ENCODE results near the gene CPNE8. TPM values are rescaled to one million over a fixed set of nuclear protein-coding genes. Genes with fewer than 3 reads are reported as not detected.
"Not testable (repeated sequence)": the region's sequence is repeated elsewhere in the genome, so short reads cannot be mapped to it uniquely, and the experiment has no call there.

The CPNE8 gene
- total RNA-seq, 2 experiments from 2014 or later, result 2.4 to 3.9 TPM

GRCh38 chr12:38775457-38775856 lies 129.9 kb downstream of the CPNE8 start:
- Mint-ChIP-seq H3K4me1 (peaks cover 2% of the 10 kb centered on the region), H3K9me3 (ENCODE audit: low read depth) (peaks cover 5% of the 10 kb centered on the region), H3K27ac (no peak overlapping the region), H3K4me3 (no peak overlapping the region), H3K27me3 (no peaks in the 10 kb centered on the region), H3K36me3 (peaks cover 2% of the 10 kb centered on the region)
- CTCF ChIA-PET, result no interaction called here
- DNase-seq, result no peak
- ATAC-seq, result no peak

GRCh38 chr12:38772437-38772836 lies 133.0 kb downstream of the CPNE8 start:
- H3K4me3 Mint-ChIP-seq, result no peak overlapping the region
- H3K4me1 Mint-ChIP-seq, result peaks cover 2% of the 10 kb centered on the region
- no peak for ATAC-seq
- H3K36me3 Mint-ChIP-seq, result peaks cover 2% of the 10 kb centered on the region
- no peak overlapping the region for H3K27ac Mint-ChIP-seq
- no peaks in the 10 kb centered on the region for H3K9me3 Mint-ChIP-seq (ENCODE audit: low read depth)
- H3K27me3 Mint-ChIP-seq, result no peaks in the 10 kb centered on the region
- DNase-seq, result no peak
- CTCF ChIA-PET, result no interaction called here

GRCh38 chr12:38771871-38772270 lies 133.5 kb downstream of the CPNE8 start:
- no peaks in the 10 kb centered on the region for H3K9me3 Mint-ChIP-seq (ENCODE audit: low read depth)
- peaks cover 2% of the 10 kb centered on the region for H3K4me1 Mint-ChIP-seq
- H3K27ac Mint-ChIP-seq, result peak overlapping the region; percentile 18
- H3K4me3 Mint-ChIP-seq, result peak overlapping the region; percentile 22
- DNase-seq, result no peak
- ATAC-seq, result peak; percentile 55
- H3K36me3 Mint-ChIP-seq, result peaks cover 2% of the 10 kb centered on the region
- CTCF ChIA-PET, result no interaction called here
- no peaks in the 10 kb centered on the region for H3K27me3 Mint-ChIP-seq

- Mint-ChIP-seq H3K27me3 (no peaks in the 10 kb centered on the region), H3K4me3 (no peak overlapping the region), H3K36me3 (peaks cover 3% of the 10 kb centered on the region), H3K27ac (no peak overlapping the region), H3K4me1 (no peaks in the 10 kb centered on the region), H3K9me3 (ENCODE audit: low read depth) (peaks cover 13% of the 10 kb centered on the region)
- DNase-seq (no peak), ATAC-seq (no peak)
- CTCF ChIA-PET, result no interaction called here
These were observed 143.6 kb downstream of the CPNE8 start for GRCh38 chr12:38761636-38762342.

GRCh38 chr12:38761111-38761510 lies 144.3 kb downstream of the CPNE8 start:
- Mint-ChIP-seq H3K4me1 (no peaks in the 10 kb centered on the region), H3K36me3 (peaks cover 3% of the 10 kb centered on the region), H3K4me3 (no peak overlapping the region), H3K27ac (no peak overlapping the region), H3K27me3 (no peaks in the 10 kb centered on the region), H3K9me3 (ENCODE audit: low read depth) (peaks cover 13% of the 10 kb centered on the region)
- CTCF ChIA-PET, result no interaction called here
- ATAC-seq, result no peak
- DNase-seq, result no peak

GRCh38 chr12:38759621-38760020 lies 145.8 kb downstream of the CPNE8 start:
- CTCF ChIA-PET, result no interaction called here
- Mint-ChIP-seq H3K27ac (no peak overlapping the region), H3K27me3 (no peaks in the 10 kb centered on the region), H3K4me1 (no peaks in the 10 kb centered on the region), H3K4me3 (no peak overlapping the region), H3K36me3 (peaks cover 3% of the 10 kb centered on the region), H3K9me3 (ENCODE audit: low read depth) (peaks cover 13% of the 10 kb centered on the region)
- no peak for DNase-seq
- no peak for ATAC-seq

GRCh38 chr12:38746744-38747143 lies 158.6 kb downstream of the CPNE8 start:
- ATAC-seq (no peak), DNase-seq (no peak)
- peaks cover 9% of the 10 kb centered on the region for H3K9me3 Mint-ChIP-seq (ENCODE audit: low read depth)
- no peaks in the 10 kb centered on the region for H3K27me3 Mint-ChIP-seq
- CTCF ChIA-PET, result no interaction called here
- no peak overlapping the region for H3K27ac Mint-ChIP-seq
- peaks cover 2% of the 10 kb centered on the region for H3K36me3 Mint-ChIP-seq
- no peak overlapping the region for H3K4me3 Mint-ChIP-seq
- H3K4me1 Mint-ChIP-seq, result no peaks in the 10 kb centered on the region

- Mint-ChIP-seq H3K9me3 (ENCODE audit: low read depth) (peaks cover 7% of the 10 kb centered on the region), H3K4me3 (no peak overlapping the region), H3K27me3 (no peaks in the 10 kb centered on the region), H3K4me1 (no peaks in the 10 kb centered on the region), H3K27ac (no peak overlapping the region), H3K36me3 (peaks cover 2% of the 10 kb centered on the region)
- DNase-seq, result no peak
- CTCF ChIA-PET, result no interaction called here
- ATAC-seq, result no peak
These were observed 159.8 kb downstream of the CPNE8 start for GRCh38 chr12:38745601-38746000.

- no peaks in the 10 kb centered on the region for H3K4me1 Mint-ChIP-seq
- peaks cover 1% of the 10 kb centered on the region for H3K9me3 Mint-ChIP-seq (ENCODE audit: low read depth)
- H3K36me3 Mint-ChIP-seq, result peaks cover under 1% of the 10 kb centered on the region
- H3K27me3 Mint-ChIP-seq, result no peaks in the 10 kb centered on the region
- DNase-seq, result no peak
- no peak for ATAC-seq
- CTCF ChIA-PET, result no interaction called here
- no peak overlapping the region for H3K27ac Mint-ChIP-seq
- no peak overlapping the region for H3K4me3 Mint-ChIP-seq
These were observed 161.3 kb downstream of the CPNE8 start for GRCh38 chr12:38744041-38744440.

- H3K4me1 Mint-ChIP-seq; ATAC-seq; H3K4me3 Mint-ChIP-seq; H3K9me3 Mint-ChIP-seq (ENCODE audit: low read depth); DNase-seq; H3K27me3 Mint-ChIP-seq; CTCF ChIA-PET; H3K27ac Mint-ChIP-seq; H3K36me3 Mint-ChIP-seq: not testable (repeated sequence)
These were observed 162.9 kb downstream of the CPNE8 start for GRCh38 chr12:38742496-38742895.

GRCh38 chr12:38736821-38737220 lies 168.6 kb downstream of the CPNE8 start:
- CTCF ChIA-PET, result no interaction called here
- Mint-ChIP-seq H3K4me3 (no peak overlapping the region), H3K9me3 (ENCODE audit: low read depth) (no peaks in the 10 kb centered on the region), H3K27ac (no peak overlapping the region), H3K36me3 (no peaks in the 10 kb centered on the region), H3K27me3 (no peaks in the 10 kb centered on the region), H3K4me1 (no peaks in the 10 kb centered on the region)
- ATAC-seq (no peak), DNase-seq (no peak)

- H3K9me3 Mint-ChIP-seq (ENCODE audit: low read depth), result no peaks in the 10 kb centered on the region
- H3K27me3 Mint-ChIP-seq, result no peaks in the 10 kb centered on the region
- H3K4me3 Mint-ChIP-seq, result no peak overlapping the region
These were observed 172.6 kb downstream of the CPNE8 start for GRCh38 chr12:38732761-38733160.

GRCh38 chr12:38728894-38729293 lies 176.5 kb downstream of the CPNE8 start:
- H3K36me3 Mint-ChIP-seq, result no peaks in the 10 kb centered on the region
- H3K4me1 Mint-ChIP-seq, result no peaks in the 10 kb centered on the region
- no peak overlapping the region for H3K4me3 Mint-ChIP-seq
- CTCF ChIA-PET, result interaction anchor here (0.6 kb wide), 1 partner anchor 8 kb away, joined by 3 read pairs; no protein-coding TSS in a partner anchor
- peaks cover 5% of the 10 kb centered on the region for H3K9me3 Mint-ChIP-seq (ENCODE audit: low read depth)
- DNase-seq, result no peak
- H3K27ac Mint-ChIP-seq, result no peak overlapping the region
- H3K27me3 Mint-ChIP-seq, result no peaks in the 10 kb centered on the region
- ATAC-seq, result no peak

More at GRCh38 chr12:38732761-38733160, 172.6 kb downstream of the CPNE8 start:
- ATAC-seq (no peak), DNase-seq (no peak)
- Mint-ChIP-seq H3K36me3 (no peaks in the 10 kb centered on the region), H3K27ac (no peak overlapping the region), H3K4me1 (no peaks in the 10 kb centered on the region)
- CTCF ChIA-PET, result no interaction called here

- DNase-seq, result no peak
- H3K27me3 Mint-ChIP-seq, result no peaks in the 10 kb centered on the region
- peaks cover 8% of the 10 kb centered on the region for H3K9me3 Mint-ChIP-seq (ENCODE audit: low read depth)
- no peak overlapping the region for H3K4me3 Mint-ChIP-seq
- no peaks in the 10 kb centered on the region for H3K4me1 Mint-ChIP-seq
- no peaks in the 10 kb centered on the region for H3K36me3 Mint-ChIP-seq
- no peak overlapping the region for H3K27ac Mint-ChIP-seq
- no peak for ATAC-seq
- CTCF ChIA-PET, result no interaction called here
These were observed 183.7 kb downstream of the CPNE8 start for GRCh38 chr12:38721611-38722252.

Measured in activated CD8-positive, alpha-beta memory T cell treated with anti-CD3 and anti-CD28 coated beads, Interleukin-2, amount 10 ng/mL, durations not matched to agents 7 days and 5 days (primary cell).